ENCODE results near the gene IFNB1.

DNA sequence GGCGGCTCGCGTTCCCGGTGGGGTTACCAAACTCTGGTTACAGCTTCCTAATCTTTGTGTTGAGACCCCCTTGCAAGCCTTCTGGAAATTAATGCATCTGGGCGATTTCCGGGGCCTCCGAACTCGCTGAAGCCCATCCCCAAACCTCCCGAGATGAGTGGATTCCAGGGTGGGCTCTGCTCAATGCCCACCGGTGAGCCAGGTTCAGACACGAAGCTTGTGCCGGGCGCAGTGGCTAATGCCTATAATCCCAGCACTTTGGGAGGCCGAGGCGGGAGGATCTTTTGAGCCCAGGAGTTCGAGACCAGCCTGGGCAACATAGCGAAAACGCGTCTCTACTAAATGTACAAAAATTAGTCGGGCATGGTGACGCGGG, 45.9 kb downstream of the IFNB1 start:
- TF ChIP-seq, protein P1, sequence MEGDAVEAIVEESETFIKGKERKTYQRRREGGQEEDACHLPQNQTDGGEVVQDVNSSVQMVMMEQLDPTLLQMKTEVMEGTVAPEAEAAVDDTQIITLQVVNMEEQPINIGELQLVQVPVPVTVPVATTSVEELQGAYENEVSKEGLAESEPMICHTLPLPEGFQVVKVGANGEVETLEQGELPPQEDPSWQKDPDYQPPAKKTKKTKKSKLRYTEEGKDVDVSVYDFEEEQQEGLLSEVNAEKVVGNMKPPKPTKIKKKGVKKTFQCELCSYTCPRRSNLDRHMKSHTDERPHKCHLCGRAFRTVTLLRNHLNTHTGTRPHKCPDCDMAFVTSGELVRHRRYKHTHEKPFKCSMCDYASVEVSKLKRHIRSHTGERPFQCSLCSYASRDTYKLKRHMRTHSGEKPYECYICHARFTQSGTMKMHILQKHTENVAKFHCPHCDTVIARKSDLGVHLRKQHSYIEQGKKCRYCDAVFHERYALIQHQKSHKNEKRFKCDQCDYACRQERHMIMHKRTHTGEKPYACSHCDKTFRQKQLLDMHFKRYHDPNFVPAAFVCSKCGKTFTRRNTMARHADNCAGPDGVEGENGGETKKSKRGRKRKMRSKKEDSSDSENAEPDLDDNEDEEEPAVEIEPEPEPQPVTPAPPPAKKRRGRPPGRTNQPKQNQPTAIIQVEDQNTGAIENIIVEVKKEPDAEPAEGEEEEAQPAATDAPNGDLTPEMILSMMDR (IDR thresholded peaks at IDR 0.05): no peak
- TF ChIP-seq POLR2AphosphoS5 (IDR thresholded peaks at IDR 0.05) (no peak), POLR2A (IDR thresholded peaks at IDR 0.05) (no peak), EP300 (IDR thresholded peaks at IDR 0.05) (no peak)

Data from sigmoid colon (tissue), 4 donors.